DOHH2 (cell line): ENCODE data around the gene RIT2.

Experiments used
- H3F3A ChIP-seq: fragments of 200-600 bp; sonication (generic), shearing (Covaris generic); 2 replicates; pipeline ENCODE4 v1.6.0; 2016; ENCODE audit warnings: antibody characterized with exemption, mild to moderate bottlenecking; ENCODE audit not compliant: control insufficient read depth, insufficient read depth
- H3K27ac ChIP-seq: fragments of 200-600 bp; sonication (generic); 2 replicates; pipeline ENCODE4 v1.5.1; 2014; ENCODE audit warnings: low read depth, mild to moderate bottlenecking, low read length, moderate library complexity
- H3K27me3 ChIP-seq: fragments of 200-600 bp; sonication (generic); 2 replicates; pipeline ENCODE4 v1.6.1; 2014; ENCODE audit warnings: mild to moderate bottlenecking, low read length, mixed read lengths; ENCODE audit not compliant: control insufficient read depth
- H3K36me3 ChIP-seq: fragments of 200-600 bp; sonication (generic); 2 replicates; pipeline ENCODE4 v1.6.1; 2014; ENCODE audit warnings: mild to moderate bottlenecking, low read length, moderate library complexity, mixed read lengths; ENCODE audit not compliant: control insufficient read depth
- H3K4me1 ChIP-seq: fragments of 200-600 bp; sonication (generic); 2 replicates; pipeline ENCODE4 v1.6.1; 2014; ENCODE audit warnings: mild to moderate bottlenecking, low read length, mixed read lengths; ENCODE audit not compliant: control insufficient read depth
- H3K4me2 ChIP-seq: fragments of 200-600 bp; sonication (generic); 2 replicates; pipeline ENCODE4 v1.6.0; 2014; ENCODE audit warnings: mild to moderate bottlenecking, low read length, moderate library complexity
- H3K4me3 ChIP-seq: fragments of 200-600 bp; sonication (generic); 2 replicates; pipeline ENCODE4 v1.5.1; 2014; ENCODE audit warnings: mild to moderate bottlenecking, low read length, mixed read lengths
- H3K79me2 ChIP-seq: fragments of 200-600 bp; sonication (generic); 2 replicates; pipeline ENCODE4 v1.6.1; 2014; ENCODE audit warnings: mild to moderate bottlenecking, low read length, mixed read lengths; ENCODE audit not compliant: control insufficient read depth
- H3K9me2 ChIP-seq: fragments of 200-600 bp; sonication (generic); replicated peaks from 2 replicates; pipeline ENCODE4 v1.6.1; 2014; ENCODE audit warnings: mild to moderate bottlenecking, low read length, mixed read lengths; ENCODE audit not compliant: control insufficient read depth
- H3K9me3 ChIP-seq: fragments of 200-600 bp; sonication (generic); 2 replicates; pipeline ENCODE4 v1.6.1; 2014; ENCODE audit warnings: antibody characterized with exemption, low read length, mixed read lengths; ENCODE audit not compliant: control insufficient read depth, insufficient read depth
- H4K20me1 ChIP-seq: fragments of 200-600 bp; sonication (generic); 2 replicates; pipeline ENCODE4 v1.6.0; 2014; ENCODE audit warnings: low read depth, mild to moderate bottlenecking, antibody characterized with exemption, low read length, moderate library complexity; ENCODE audit not compliant: control insufficient read depth, insufficient read depth
- EZH2phosphoT487 ChIP-seq: fragments of 200-600 bp; sonication (generic); IDR thresholded peaks from 2 replicates; pipeline ENCODE4 v1.6.1; 2017; ENCODE audit warnings: borderline replicate concordance, mild to moderate bottlenecking, antibody characterized with exemption, low read length, moderate library complexity, mixed read lengths
- TF ChIP-seq, protein P1 (sequence below): fragments of 200-600 bp; sonication (generic); IDR thresholded peaks from one replicate; pipeline ENCODE4 v1.5.1; 2014; ENCODE audit warnings: antibody characterized with exemption, mild to moderate bottlenecking, low read depth, low read length; ENCODE audit not compliant: poor library complexity, severe bottlenecking

The RIT2 gene

DNA sequence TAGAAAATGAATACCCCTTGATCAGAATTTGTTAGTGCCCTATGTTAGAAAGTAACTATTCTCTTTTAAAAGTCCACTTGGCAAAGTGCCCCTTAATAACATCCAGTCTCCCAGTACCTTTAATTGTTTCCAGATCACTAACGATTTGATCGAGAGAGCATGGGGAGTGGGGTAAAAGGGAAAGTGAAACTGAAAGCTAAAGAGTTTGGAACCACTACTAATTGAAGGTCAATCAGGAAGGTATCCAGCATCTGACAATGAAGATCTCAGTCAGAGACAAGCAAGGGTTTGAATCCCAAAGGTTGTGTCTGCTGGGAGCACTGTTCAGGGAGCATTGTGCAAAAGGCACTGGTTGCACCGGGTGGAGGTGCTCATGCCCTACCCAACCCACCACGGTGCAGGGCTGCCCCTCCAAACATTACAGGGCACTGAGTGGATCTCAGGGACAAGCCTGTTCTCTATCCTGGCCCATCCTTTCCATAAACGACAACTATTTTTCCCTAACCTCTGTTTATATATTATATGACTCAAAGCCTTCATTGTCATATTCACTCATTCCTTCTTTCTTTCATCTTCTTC lies 14.6 kb upstream of the RIT2 start:
- no peaks in the 10 kb centered on the region for H4K20me1 ChIP-seq
- no peaks in the 10 kb centered on the region for H3K9me2 ChIP-seq
- no peaks in the 10 kb centered on the region for H3F3A ChIP-seq
- no peak overlapping the region for H3K27ac ChIP-seq
- H3K79me2 ChIP-seq: no peaks in the 10 kb centered on the region
- H3K4me2 ChIP-seq: no peak overlapping the region
- H3K4me3 ChIP-seq: no peak overlapping the region
- no peaks in the 10 kb centered on the region for H3K36me3 ChIP-seq
- H3K9me3 ChIP-seq: no peaks in the 10 kb centered on the region
- TF ChIP-seq, protein P1, sequence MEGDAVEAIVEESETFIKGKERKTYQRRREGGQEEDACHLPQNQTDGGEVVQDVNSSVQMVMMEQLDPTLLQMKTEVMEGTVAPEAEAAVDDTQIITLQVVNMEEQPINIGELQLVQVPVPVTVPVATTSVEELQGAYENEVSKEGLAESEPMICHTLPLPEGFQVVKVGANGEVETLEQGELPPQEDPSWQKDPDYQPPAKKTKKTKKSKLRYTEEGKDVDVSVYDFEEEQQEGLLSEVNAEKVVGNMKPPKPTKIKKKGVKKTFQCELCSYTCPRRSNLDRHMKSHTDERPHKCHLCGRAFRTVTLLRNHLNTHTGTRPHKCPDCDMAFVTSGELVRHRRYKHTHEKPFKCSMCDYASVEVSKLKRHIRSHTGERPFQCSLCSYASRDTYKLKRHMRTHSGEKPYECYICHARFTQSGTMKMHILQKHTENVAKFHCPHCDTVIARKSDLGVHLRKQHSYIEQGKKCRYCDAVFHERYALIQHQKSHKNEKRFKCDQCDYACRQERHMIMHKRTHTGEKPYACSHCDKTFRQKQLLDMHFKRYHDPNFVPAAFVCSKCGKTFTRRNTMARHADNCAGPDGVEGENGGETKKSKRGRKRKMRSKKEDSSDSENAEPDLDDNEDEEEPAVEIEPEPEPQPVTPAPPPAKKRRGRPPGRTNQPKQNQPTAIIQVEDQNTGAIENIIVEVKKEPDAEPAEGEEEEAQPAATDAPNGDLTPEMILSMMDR: no peak
- no peak for TF ChIP-seq EZH2phosphoT487
- no peaks in the 10 kb centered on the region for H3K27me3 ChIP-seq
- H3K4me1 ChIP-seq: no peaks in the 10 kb centered on the region

DNA sequence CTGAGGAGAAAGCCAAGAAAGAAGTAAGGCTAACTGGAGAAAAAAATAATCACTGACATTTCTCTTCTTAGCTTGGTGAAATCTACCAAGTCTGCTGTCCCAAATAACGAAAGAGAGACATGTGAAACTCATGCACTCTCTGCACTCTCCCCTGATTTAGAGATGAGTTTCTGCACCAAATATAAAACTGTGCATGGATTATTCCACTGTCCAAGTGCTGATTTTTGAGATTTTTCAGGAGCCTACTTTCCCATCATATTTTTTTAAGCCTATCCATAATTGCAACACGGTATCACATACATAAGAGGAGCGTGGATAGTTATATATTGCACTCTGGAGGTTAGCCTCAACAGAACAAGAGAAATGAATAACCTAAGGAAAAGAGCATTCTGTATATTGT lies 10.0 kb upstream of the RIT2 start:
- H3K79me2 ChIP-seq: no peaks in the 10 kb centered on the region
- H3K36me3 ChIP-seq: no peaks in the 10 kb centered on the region
- no peak overlapping the region for H3K4me2 ChIP-seq
- H3K9me2 ChIP-seq: no peaks in the 10 kb centered on the region
- no peaks in the 10 kb centered on the region for H3K9me3 ChIP-seq
- no peaks in the 10 kb centered on the region for H3F3A ChIP-seq
- H3K27ac ChIP-seq: no peak overlapping the region
- no peak overlapping the region for H3K4me3 ChIP-seq
- TF ChIP-seq, protein P1: no peak
- no peak for TF ChIP-seq EZH2phosphoT487
- H3K27me3 ChIP-seq: no peaks in the 10 kb centered on the region
- no peaks in the 10 kb centered on the region for H4K20me1 ChIP-seq
- no peaks in the 10 kb centered on the region for H3K4me1 ChIP-seq

DNA sequence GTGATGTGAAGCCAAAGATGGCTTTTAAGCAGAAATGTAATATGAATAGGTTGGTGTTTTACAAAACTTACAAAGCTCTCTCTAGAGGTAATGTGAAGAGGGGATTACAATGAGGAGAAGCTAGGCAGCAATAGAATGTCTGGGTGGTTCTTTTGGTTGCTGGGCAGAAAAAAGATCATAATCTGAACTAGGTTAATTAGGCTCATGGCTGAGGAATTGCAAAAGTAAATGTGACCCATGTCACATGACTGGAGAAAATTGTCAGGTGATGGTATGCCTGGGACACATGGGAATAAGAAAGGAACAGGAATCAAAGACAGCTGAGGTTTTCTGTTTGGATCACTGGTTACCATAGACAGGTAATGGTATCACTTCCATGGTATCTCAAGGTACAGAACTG lies 7.5 kb upstream of the RIT2 start:
- TF ChIP-seq EZH2phosphoT487: no peak
- TF ChIP-seq, protein P1: no peak
- Histone ChIP-seq H3K27ac (no peak overlapping the region), H4K20me1 (no peaks in the 10 kb centered on the region), H3K9me2 (no peaks in the 10 kb centered on the region), H3K4me2 (no peak overlapping the region), H3K4me1 (no peaks in the 10 kb centered on the region), H3F3A (no peaks in the 10 kb centered on the region), H3K4me3 (no peak overlapping the region), H3K9me3 (no peaks in the 10 kb centered on the region), H3K27me3 (no peaks in the 10 kb centered on the region), H3K36me3 (no peaks in the 10 kb centered on the region), H3K79me2 (no peaks in the 10 kb centered on the region)

DNA sequence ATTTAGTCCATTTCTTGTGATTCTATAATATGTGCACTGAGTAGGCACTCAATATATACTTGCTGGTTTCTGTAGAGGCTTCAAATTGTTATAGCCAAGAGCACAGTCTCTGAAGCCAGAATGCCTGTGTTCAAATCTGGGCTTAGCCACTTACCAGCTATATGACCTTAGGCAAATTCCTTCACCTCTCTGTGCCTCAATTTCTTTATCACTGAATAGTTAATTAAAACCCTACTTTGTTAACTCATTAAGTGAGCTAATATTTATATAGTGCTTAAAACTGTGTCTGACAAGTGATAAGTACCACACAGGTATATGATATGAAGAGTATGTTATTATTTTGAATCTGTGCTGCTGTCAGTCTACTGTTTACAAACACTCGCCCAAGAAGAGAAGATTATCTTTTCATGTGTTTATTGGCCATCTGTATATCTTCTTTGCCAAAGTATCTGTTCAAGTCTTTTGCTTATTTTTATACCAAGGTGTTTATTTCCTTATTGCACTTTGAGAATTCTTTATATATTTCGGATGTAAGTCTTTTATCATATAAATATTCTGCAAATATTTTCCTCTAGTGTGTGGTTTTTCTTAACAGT lies 1.3 kb upstream of the RIT2 start:
- no peaks in the 10 kb centered on the region for H3K79me2 ChIP-seq
- H3K27ac ChIP-seq: no peak overlapping the region
- H3K27me3 ChIP-seq: no peaks in the 10 kb centered on the region
- H3F3A ChIP-seq: no peaks in the 10 kb centered on the region
- no peak overlapping the region for H3K4me2 ChIP-seq
- TF ChIP-seq, protein P1: no peak
- no peak for TF ChIP-seq EZH2phosphoT487
- no peaks in the 10 kb centered on the region for H3K36me3 ChIP-seq
- no peak overlapping the region for H3K4me3 ChIP-seq
- H4K20me1 ChIP-seq: no peaks in the 10 kb centered on the region
- H3K4me1 ChIP-seq: no peaks in the 10 kb centered on the region
- no peaks in the 10 kb centered on the region for H3K9me2 ChIP-seq
- no peaks in the 10 kb centered on the region for H3K9me3 ChIP-seq
